ENCODE measurements around the gene MBD2. TPM values are rescaled to one million over a fixed set of nuclear protein-coding genes. Genes with fewer than 3 reads are reported as not detected.

Gene MBD2
- total and polyA plus RNA-seq, 2 experiments from 2014 or later = 14.4 to 56.8 TPM

DNA sequence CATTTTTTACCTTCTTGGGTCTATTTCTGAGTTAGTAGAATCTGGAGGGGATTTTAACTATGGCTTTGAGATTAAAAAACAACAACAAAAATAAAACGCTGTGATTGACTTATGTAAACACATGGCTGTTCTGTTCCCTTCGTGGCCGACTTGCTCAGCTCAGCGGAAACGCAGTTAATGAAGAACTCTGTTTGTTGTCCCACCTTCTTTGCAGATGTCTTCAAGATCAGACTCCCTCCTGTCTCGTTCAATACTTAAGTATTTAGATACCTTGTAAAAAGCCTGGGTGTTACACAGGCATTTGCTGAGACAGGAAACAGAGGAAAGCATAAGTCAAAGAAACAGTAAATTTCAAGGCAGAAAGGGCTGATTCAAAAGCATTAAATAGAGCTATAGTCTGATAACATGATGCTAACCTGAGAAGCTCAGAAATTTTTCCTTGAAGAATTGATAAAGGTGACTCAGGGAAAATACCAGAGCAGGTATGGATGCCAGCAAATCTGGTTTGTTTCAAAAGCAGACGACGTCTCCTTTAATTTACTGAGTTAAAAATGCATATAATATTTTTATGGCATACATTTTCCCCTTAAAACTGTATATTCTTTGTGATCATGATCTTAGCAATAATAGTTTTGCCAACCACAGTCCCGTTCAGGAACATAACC, 23.2 kb upstream of the MBD2 start:
- peak overlapping the region; percentile 90 for H2AFZ ChIP-seq
- no peaks in the 10 kb centered on the region for H3K27me3 ChIP-seq
- H3K9me3 ChIP-seq (ENCODE audit: low read depth) = no peaks in the 10 kb centered on the region
- H3K4me1 ChIP-seq (ENCODE audit: insufficient read depth) = peaks cover 15% of the 10 kb centered on the region
- H3K27ac ChIP-seq = peak overlapping the region; percentile 64
- no peaks in the 10 kb centered on the region for H3K36me3 ChIP-seq (replicated peaks; ENCODE audit: insufficient read depth, low read depth)
- no peak overlapping the region for H3K4me3 ChIP-seq
- H3K4me2 ChIP-seq = peak overlapping the region; percentile 53
- H3K79me2 ChIP-seq = no peaks in the 10 kb centered on the region
- no peaks in the 10 kb centered on the region for H4K20me1 ChIP-seq (ENCODE audit: insufficient read depth, poor library complexity, severe bottlenecking)
- H3K9me2 ChIP-seq (replicated peaks; ENCODE audit: insufficient read depth) = no peaks in the 10 kb centered on the region
- 26% methylated on average over 9 of the region's 9 CpGs for WGBS (ENCODE audit: low lambda C conversion rate, missing lambda C conversion rate)
- TF ChIP-seq EZH2 (IDR thresholded peaks at IDR 0.05; ENCODE audit: borderline replicate concordance) (no peak), EZH2phosphoT487 (IDR thresholded peaks at IDR 0.05; ENCODE audit: low read depth, severe bottlenecking, unreplicated experiment) (no peak)
- TF ChIP-seq, protein P1, sequence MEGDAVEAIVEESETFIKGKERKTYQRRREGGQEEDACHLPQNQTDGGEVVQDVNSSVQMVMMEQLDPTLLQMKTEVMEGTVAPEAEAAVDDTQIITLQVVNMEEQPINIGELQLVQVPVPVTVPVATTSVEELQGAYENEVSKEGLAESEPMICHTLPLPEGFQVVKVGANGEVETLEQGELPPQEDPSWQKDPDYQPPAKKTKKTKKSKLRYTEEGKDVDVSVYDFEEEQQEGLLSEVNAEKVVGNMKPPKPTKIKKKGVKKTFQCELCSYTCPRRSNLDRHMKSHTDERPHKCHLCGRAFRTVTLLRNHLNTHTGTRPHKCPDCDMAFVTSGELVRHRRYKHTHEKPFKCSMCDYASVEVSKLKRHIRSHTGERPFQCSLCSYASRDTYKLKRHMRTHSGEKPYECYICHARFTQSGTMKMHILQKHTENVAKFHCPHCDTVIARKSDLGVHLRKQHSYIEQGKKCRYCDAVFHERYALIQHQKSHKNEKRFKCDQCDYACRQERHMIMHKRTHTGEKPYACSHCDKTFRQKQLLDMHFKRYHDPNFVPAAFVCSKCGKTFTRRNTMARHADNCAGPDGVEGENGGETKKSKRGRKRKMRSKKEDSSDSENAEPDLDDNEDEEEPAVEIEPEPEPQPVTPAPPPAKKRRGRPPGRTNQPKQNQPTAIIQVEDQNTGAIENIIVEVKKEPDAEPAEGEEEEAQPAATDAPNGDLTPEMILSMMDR (IDR thresholded peaks at IDR 0.05; ENCODE audit: poor library complexity) = no peak
- DNase-seq (ENCODE audit: low spot score) = no peak

DNA sequence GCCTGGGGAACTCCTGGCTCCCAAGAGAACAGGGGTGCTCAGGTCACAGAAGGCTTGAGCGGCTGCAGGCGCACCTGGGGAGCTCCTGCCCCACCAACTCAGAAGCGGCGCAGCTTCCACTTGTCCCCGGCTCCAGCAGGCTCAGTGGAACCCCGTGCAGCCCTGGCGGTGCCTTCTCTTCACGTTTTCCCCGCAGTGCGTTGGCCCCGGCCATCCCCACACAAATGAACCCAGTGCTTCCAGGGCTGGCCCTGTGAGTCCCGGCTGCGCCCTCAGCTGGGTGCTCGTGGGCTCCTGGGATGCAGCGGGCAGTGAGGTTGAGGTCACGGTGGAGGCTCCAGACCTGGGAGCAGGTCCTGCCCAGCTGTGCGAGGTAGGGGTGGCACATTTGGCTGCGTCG, 17.9 kb upstream of the MBD2 start:
- TF ChIP-seq, protein P1 (IDR thresholded peaks at IDR 0.05; ENCODE audit: poor library complexity) = no peak
- no peak for TF ChIP-seq EZH2phosphoT487 (IDR thresholded peaks at IDR 0.05; ENCODE audit: low read depth, severe bottlenecking, unreplicated experiment)
- no peak for TF ChIP-seq EZH2 (IDR thresholded peaks at IDR 0.05; ENCODE audit: borderline replicate concordance)
- no peaks in the 10 kb centered on the region for H3K27me3 ChIP-seq
- H4K20me1 ChIP-seq (ENCODE audit: insufficient read depth, poor library complexity, severe bottlenecking) = no peaks in the 10 kb centered on the region
- H3K36me3 ChIP-seq (replicated peaks; ENCODE audit: insufficient read depth, low read depth) = no peaks in the 10 kb centered on the region
- H3K4me1 ChIP-seq (ENCODE audit: insufficient read depth) = peaks cover 10% of the 10 kb centered on the region
- H3K4me2 ChIP-seq = no peak overlapping the region
- H3K4me3 ChIP-seq = no peak overlapping the region
- H3K27ac ChIP-seq = no peak overlapping the region
- H2AFZ ChIP-seq = no peak overlapping the region
- H3K79me2 ChIP-seq = no peaks in the 10 kb centered on the region
- H3K9me2 ChIP-seq (replicated peaks; ENCODE audit: insufficient read depth) = no peaks in the 10 kb centered on the region
- H3K9me3 ChIP-seq (ENCODE audit: low read depth) = no peaks in the 10 kb centered on the region
- WGBS (ENCODE audit: low lambda C conversion rate, missing lambda C conversion rate) = 95% methylated on average over 18 of the region's 19 CpGs
- no peak for DNase-seq (ENCODE audit: low spot score)

DNA sequence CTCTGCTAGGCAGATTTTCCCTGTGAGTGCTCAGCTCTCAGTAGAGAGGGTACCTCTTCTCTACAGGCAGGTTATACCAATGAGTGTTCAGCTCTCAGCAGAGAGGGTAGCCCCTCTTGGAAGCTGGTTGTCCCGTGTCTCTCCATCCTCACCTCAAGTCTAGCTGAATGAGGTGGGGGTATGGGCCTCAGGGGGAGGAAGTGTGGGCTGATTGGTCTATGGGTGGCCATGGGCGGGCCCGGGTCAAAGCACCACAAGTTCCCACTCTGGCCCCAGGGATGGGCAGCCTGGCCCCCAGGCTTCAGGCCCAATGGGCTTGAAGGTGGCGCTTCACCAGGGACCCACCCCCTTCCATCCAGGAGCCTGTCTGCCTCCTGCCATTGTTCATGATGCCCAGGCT, 17.0 kb upstream of the MBD2 start:
- no peak for TF ChIP-seq EZH2phosphoT487 (IDR thresholded peaks at IDR 0.05; ENCODE audit: low read depth, severe bottlenecking, unreplicated experiment)
- TF ChIP-seq, protein P1 (IDR thresholded peaks at IDR 0.05; ENCODE audit: poor library complexity) = no peak
- no peak for TF ChIP-seq EZH2 (IDR thresholded peaks at IDR 0.05; ENCODE audit: borderline replicate concordance)
- Histone ChIP-seq H3K9me3 (ENCODE audit: low read depth) (no peaks in the 10 kb centered on the region), H3K4me2 (no peak overlapping the region), H3K79me2 (no peaks in the 10 kb centered on the region), H3K27ac (no peak overlapping the region), H3K27me3 (no peaks in the 10 kb centered on the region), H3K36me3 (replicated peaks; ENCODE audit: insufficient read depth, low read depth) (no peaks in the 10 kb centered on the region), H3K4me1 (ENCODE audit: insufficient read depth) (peaks cover 3% of the 10 kb centered on the region), H2AFZ (no peak overlapping the region), H3K9me2 (replicated peaks; ENCODE audit: insufficient read depth) (no peaks in the 10 kb centered on the region), H3K4me3 (no peak overlapping the region), H4K20me1 (ENCODE audit: insufficient read depth, poor library complexity, severe bottlenecking) (no peaks in the 10 kb centered on the region)
- 100% methylated on average over 1 of the region's 4 CpGs for WGBS (ENCODE audit: low lambda C conversion rate, missing lambda C conversion rate)
- DNase-seq (ENCODE audit: low spot score) = no peak

Measured in hepatocyte (in vitro differentiated cells).